ENCODE data around the gene NUBP2. TPM values are rescaled to one million over a fixed set of nuclear protein-coding genes. Genes with fewer than 3 reads are reported as not detected.
A peak's percentile ranks its signal among the peaks of the same experiment; 100 is the strongest.

Gene NUBP2
- total RNA-seq, 1 donor from 2014 or later = 58.9 TPM

DNA sequence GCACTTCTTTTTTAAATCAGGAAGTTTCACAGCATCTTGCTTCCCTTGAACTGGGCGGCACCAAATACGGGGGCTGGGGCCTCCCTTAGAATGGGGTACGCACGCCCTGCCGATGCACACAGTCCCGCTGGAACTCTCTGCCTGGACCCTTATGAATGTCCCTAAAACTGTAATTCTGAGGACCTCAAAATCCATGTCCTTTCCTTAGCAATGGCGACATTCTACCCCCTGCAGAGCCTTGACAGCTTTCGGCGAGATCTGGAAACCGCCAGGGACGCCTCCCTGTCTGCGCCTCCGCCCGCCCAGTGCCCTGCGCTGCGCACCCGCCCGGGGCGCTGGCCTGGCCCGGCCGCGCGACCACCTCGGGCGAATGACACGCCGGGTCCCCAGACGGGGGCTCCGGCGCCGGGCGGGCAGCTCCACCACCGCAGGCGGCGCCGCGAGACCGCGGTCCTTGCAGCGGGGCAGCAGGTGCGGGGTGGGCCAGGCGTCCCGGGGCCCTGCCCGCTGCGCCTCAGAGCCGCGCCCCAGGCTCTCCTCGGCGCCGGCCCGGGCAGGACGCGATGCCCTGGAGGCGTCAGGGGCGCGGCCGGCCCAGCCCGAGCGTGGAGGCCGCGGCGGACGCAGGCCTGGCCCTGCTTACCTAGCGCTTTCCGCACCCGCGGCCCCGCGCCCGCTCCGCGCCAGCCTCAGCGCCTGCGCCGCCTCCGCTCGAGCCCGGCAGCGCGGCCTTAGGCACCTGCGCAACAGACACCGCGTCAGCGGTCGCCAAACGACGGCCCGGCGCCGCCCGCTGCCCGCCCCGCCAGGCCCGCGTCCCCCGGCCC, 43.3 kb downstream of the NUBP2 start:
- DNase-seq (ENCODE audit: low read depth in 2 of 2) = peak; percentile 30 to 82

GRCh38 chr16:1826691-1827573, 44.2 kb downstream of the NUBP2 start, which contains the start of the genes FAHD1 and HAGH:
Gene FAHD1, plus strand, starts transcription at chr16:1827206. Its CDS starts 33 bp downstream, at chr16:1827239.
Gene HAGH, minus strand, starts transcription at chr16:1826825. Its CDS starts 38 bp downstream, at chr16:1826787.
- DNase-seq (ENCODE audit: low read depth in 2 of 2) = peak; percentile 91 to 98

DNA sequence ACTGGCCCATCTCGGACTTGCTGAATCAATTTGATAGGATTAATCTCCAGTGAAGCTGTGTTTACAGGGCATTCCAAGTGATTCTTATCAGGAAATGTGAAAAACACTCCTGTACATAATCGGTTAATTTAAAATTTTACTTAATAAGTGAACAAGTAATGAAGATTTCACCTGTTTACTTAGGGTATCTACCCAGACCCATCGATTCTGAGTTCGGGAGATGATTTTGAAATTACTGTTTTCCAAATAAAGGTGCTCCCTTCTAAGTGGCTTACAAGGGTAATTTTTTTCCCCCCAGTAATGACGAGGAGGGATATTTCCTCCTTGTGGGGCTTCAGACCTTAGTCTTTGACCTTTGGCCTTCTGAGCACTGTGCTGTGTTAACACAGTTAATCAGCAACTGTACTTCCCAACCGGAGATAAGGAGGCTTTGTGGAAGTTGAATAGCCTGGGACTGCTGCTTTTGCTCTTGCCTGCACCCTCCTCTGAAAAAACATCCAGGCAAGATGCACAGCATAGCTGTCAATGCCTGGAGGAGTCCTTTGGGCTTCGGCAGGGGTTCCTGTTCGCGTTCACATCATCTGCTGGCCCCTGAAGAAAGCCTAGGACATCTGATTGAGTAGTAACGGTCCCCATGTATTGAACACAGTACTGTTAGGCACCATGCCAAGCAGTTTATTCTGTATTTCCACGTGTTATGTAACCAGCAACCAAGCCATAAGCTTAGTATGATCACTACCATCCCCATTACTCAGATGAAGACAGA, 46.1 kb downstream of the NUBP2 start:
- DNase-seq (ENCODE audit: low read depth in 2 of 2) = no peak

GRCh38 chr16:1830213-1830612, 47.5 kb downstream of the NUBP2 start:
- no peak for DNase-seq (ENCODE audit: low read depth in 2 of 2)

DNA sequence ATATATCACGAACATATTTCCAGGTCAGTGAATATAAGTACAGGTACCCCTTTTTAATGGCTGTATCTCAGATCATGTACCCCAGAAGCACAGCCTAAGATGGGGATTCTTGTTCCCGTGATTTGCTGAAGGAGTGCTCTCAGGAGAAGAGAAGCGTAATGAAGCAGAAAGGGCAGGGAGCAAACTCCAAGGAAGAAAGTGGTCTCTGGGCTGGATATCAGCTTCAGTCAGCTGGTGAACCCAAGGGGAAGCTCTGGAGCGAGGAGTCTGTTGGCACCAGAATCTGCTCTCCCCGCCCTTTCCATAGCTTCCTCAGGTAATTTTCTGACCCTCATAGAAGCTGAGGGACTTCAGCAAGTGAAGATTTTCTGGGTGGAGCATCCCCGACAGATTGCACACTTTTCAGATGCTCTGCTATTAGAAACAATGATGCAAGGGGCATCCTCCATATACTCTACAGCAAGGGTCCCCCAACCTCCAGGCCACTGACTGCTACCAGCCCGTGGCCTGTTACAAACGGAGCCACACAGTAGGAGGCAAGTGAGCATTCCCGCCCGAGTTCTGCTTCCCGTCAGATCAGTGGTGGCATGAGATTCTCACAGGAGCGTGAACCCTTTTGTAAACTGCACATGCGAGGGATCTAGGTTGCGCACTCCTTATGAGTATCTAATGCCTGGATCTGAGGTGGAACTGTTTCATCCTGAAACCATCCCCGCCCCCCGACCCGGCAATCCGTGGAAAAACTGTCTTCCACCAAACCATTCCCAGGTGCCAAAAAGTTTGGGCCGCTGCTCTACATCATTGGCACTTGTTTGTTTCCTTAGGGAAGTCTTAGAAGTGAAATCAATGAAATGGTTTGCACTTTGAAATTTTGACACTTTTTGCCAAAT, 48.7 kb downstream of the NUBP2 start:
- DNase-seq (ENCODE audit: low read depth in 2 of 2) = no peak

- DNase-seq (ENCODE audit: low read depth in 2 of 2) = no peak
These were observed 50.2 kb downstream of the NUBP2 start for GRCh38 chr16:1832838-1833454.

DNA sequence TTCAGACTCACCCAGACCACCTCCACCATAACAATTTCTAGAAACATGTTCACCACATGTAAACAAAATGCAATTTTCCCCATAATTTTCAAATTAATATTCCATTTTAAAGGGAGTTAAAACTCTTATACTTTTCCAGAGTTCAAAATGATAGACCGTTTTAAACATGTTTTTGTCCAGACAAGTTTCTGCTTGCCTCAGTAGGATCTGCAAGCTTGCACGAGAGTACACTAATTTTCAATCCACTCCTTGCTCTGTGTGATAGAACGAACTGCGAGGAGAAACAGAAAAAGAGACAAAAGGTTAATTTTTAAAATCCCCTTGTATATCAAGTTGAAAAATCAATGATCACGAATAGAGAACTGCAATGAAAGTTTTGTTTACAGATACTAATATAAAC, 51.3 kb downstream of the NUBP2 start:
- DNase-seq (ENCODE audit: low read depth in 2 of 2) = no peak

Other genes starting within 250 kb of the NUBP2 start
- gene TMEM204, start 249.3 kb upstream of the NUBP2 start, total RNA-seq = 95.9 and 158 TPM in 2 replicates
- gene IFT140, start 170.9 kb upstream of the NUBP2 start, total RNA-seq = 11.3 and 17.4 TPM in 2 replicates
- 7.1 and 12.9 TPM in 2 replicates for gene CRAMP1, start 170.6 kb upstream of the NUBP2 start, total RNA-seq
- gene JPT2, start 104.7 kb upstream of the NUBP2 start, total RNA-seq = 42.5 and 56.1 TPM in 2 replicates
- 13.9 and 25.7 TPM in 2 replicates for gene MAPK8IP3, start 76.8 kb upstream of the NUBP2 start, total RNA-seq
- gene NME3, start 11.4 kb upstream of the NUBP2 start, total RNA-seq = 33.0 and 37.6 TPM in 2 replicates
- gene EME2, start 10.2 kb upstream of the NUBP2 start, total RNA-seq = 2.6 and 4.6 TPM in 2 replicates
- gene MRPS34, start 9.8 kb upstream of the NUBP2 start, total RNA-seq = 48.1 and 58.2 TPM in 2 replicates
- 35.3 and 54.2 TPM in 2 replicates for gene SPSB3, start 389 bp upstream of the NUBP2 start, total RNA-seq
- not detected in 2 replicates for gene IGFALS, start 10.7 kb downstream of the NUBP2 start, total RNA-seq
- gene HAGH, start 43.9 kb downstream of the NUBP2 start, total RNA-seq = 53.5 and 82.7 TPM in 2 replicates
- gene FAHD1, start 44.2 kb downstream of the NUBP2 start, total RNA-seq = 72.3 and 84.5 TPM in 2 replicates
- not detected in 2 replicates for gene MEIOB, start 89.2 kb downstream of the NUBP2 start, total RNA-seq
- gene HS3ST6, start 135.5 kb downstream of the NUBP2 start, total RNA-seq = not detected in 2 replicates
- 10.4 and 11.9 TPM in 2 replicates for gene MSRB1, start 160.2 kb downstream of the NUBP2 start, total RNA-seq
- not detected in 2 replicates for gene RPL3L, start 171.7 kb downstream of the NUBP2 start, total RNA-seq
- 137 and 147 TPM in 2 replicates for gene NDUFB10, start 176.6 kb downstream of the NUBP2 start, total RNA-seq
- 2,692 and 2,867 TPM in 2 replicates for gene RPS2, start 181.9 kb downstream of the NUBP2 start, total RNA-seq
- gene RNF151, start 183.9 kb downstream of the NUBP2 start, total RNA-seq = not detected in 2 replicates
- 31.7 and 41.5 TPM in 2 replicates for gene TBL3, start 189.1 kb downstream of the NUBP2 start, total RNA-seq
- gene NOXO1, start 198.5 kb downstream of the NUBP2 start, total RNA-seq = 0.13 TPM in 1 of 2 replicates, not detected in the other
- gene GFER, start 201.2 kb downstream of the NUBP2 start, total RNA-seq = 9.7 and 10.3 TPM in 2 replicates
- gene SYNGR3, start 207.0 kb downstream of the NUBP2 start, total RNA-seq = 1.3 and 1.5 TPM in 2 replicates
- gene ZNF598, start 226.9 kb downstream of the NUBP2 start, total RNA-seq = 9.2 and 12.9 TPM in 2 replicates
- 0.25 and 1.3 TPM in 2 replicates for gene NPW, start 236.8 kb downstream of the NUBP2 start, total RNA-seq
- 48.5 and 64.6 TPM in 2 replicates for gene NHERF2, start 243.9 kb downstream of the NUBP2 start, total RNA-seq

Measured in dermis microvascular lymphatic vessel endothelial cell (primary cell).